ENCODE results near the gene SEPTIN12.

The SEPTIN12 gene

GRCh38 chr16:4787627-4788482 lies at the start of gene SEPTIN12:
SEPTIN12 (minus strand) TSS chr16:4788345; CDS start chr16:4787645, 700 bp downstream.
- H3F3A ChIP-seq (ENCODE audit: low read depth): no peaks in the 10 kb centered on the region
- H3K79me2 ChIP-seq (ENCODE audit: insufficient read depth, low read length): no peaks in the 10 kb centered on the region
- no peaks in the 10 kb centered on the region for H3K36me3 ChIP-seq (ENCODE audit: insufficient read depth, low read length)
- no peaks in the 10 kb centered on the region for H3K4me1 ChIP-seq (ENCODE audit: insufficient read depth, low read length, poor library complexity, severe bottlenecking)
- H3K9me3 ChIP-seq (ENCODE audit: insufficient read depth, low read depth, low read length): no peaks in the 10 kb centered on the region
- H2AFZ ChIP-seq (ENCODE audit: low read length): no peak within 1 kb of the TSS; the same call in 1 of the 2 replicates
- no peak for TF ChIP-seq EZH2phosphoT487 (IDR thresholded peaks at IDR 0.05; ENCODE audit: borderline replicate concordance)
- TF ChIP-seq CTCF (conservative IDR thresholded peaks at IDR 0.05; ENCODE audit: low read length): no peak
- H3K9me2 ChIP-seq (replicated peaks; ENCODE audit: low read depth, low read length): no peaks in the 10 kb centered on the region
- no peak within 1 kb of the TSS for H3K9ac ChIP-seq (ENCODE audit: low read depth, low read length, poor library complexity, severe bottlenecking)
- H3K4me2 ChIP-seq (ENCODE audit: low read depth, low read length, poor library complexity, severe bottlenecking): no peak within 1 kb of the TSS
- H4K20me1 ChIP-seq (ENCODE audit: insufficient read depth, low read length, poor library complexity, severe bottlenecking): no peaks in the 10 kb centered on the region
- H3K27me3 ChIP-seq (ENCODE audit: insufficient read depth, low read length, poor library complexity, severe bottlenecking): no peaks in the 10 kb centered on the region
- H3K4me3 ChIP-seq (ENCODE audit: low read length, poor library complexity, severe bottlenecking): no peak within 1 kb of the TSS

GRCh38 chr16:4836727-4837126 lies 48.6 kb upstream of the SEPTIN12 start:
- no peaks in the 10 kb centered on the region for H3K9me3 ChIP-seq (ENCODE audit: insufficient read depth, low read depth, low read length)
- no peaks in the 10 kb centered on the region for H4K20me1 ChIP-seq (ENCODE audit: insufficient read depth, low read length, poor library complexity, severe bottlenecking)
- no peaks in the 10 kb centered on the region for H3K27me3 ChIP-seq (ENCODE audit: insufficient read depth, low read length, poor library complexity, severe bottlenecking)
- no peak overlapping the region for H3K4me3 ChIP-seq (ENCODE audit: low read length, poor library complexity, severe bottlenecking)
- no peak overlapping the region for H3K4me2 ChIP-seq (ENCODE audit: low read depth, low read length, poor library complexity, severe bottlenecking)
- TF ChIP-seq CTCF (conservative IDR thresholded peaks at IDR 0.05; ENCODE audit: low read length): no peak
- H3K36me3 ChIP-seq (ENCODE audit: insufficient read depth, low read length): peaks cover 31% of the 10 kb centered on the region; the same call in 1 of the 2 replicates
- H3K9ac ChIP-seq (ENCODE audit: low read depth, low read length, poor library complexity, severe bottlenecking): no peak overlapping the region
- no peaks in the 10 kb centered on the region for H3K79me2 ChIP-seq (ENCODE audit: insufficient read depth, low read length)
- no peaks in the 10 kb centered on the region for H3K4me1 ChIP-seq (ENCODE audit: insufficient read depth, low read length, poor library complexity, severe bottlenecking)
- no peaks in the 10 kb centered on the region for H3K9me2 ChIP-seq (replicated peaks; ENCODE audit: low read depth, low read length)
- H2AFZ ChIP-seq (ENCODE audit: low read length): no peak overlapping the region
- no peaks in the 10 kb centered on the region for H3F3A ChIP-seq (ENCODE audit: low read depth)

- no peaks in the 10 kb centered on the region for H4K20me1 ChIP-seq (ENCODE audit: insufficient read depth, low read length, poor library complexity, severe bottlenecking)
- H2AFZ ChIP-seq (ENCODE audit: low read length): no peak overlapping the region
- no peaks in the 10 kb centered on the region for H3K4me1 ChIP-seq (ENCODE audit: insufficient read depth, low read length, poor library complexity, severe bottlenecking)
- no peak overlapping the region for H3K4me2 ChIP-seq (ENCODE audit: low read depth, low read length, poor library complexity, severe bottlenecking)
- H3K36me3 ChIP-seq (ENCODE audit: insufficient read depth, low read length): peaks cover 37% of the 10 kb centered on the region; the same call in 1 of the 2 replicates
- no peak overlapping the region for H3K4me3 ChIP-seq (ENCODE audit: low read length, poor library complexity, severe bottlenecking)
- no peaks in the 10 kb centered on the region for H3K9me3 ChIP-seq (ENCODE audit: insufficient read depth, low read depth, low read length)
- no peaks in the 10 kb centered on the region for H3F3A ChIP-seq (ENCODE audit: low read depth)
- no peak overlapping the region for H3K9ac ChIP-seq (ENCODE audit: low read depth, low read length, poor library complexity, severe bottlenecking)
- TF ChIP-seq EZH2phosphoT487 (IDR thresholded peaks at IDR 0.05; ENCODE audit: borderline replicate concordance) (no peak), CTCF (conservative IDR thresholded peaks at IDR 0.05; ENCODE audit: low read length) (no peak)
- no peaks in the 10 kb centered on the region for H3K27me3 ChIP-seq (ENCODE audit: insufficient read depth, low read length, poor library complexity, severe bottlenecking)
- H3K9me2 ChIP-seq (replicated peaks; ENCODE audit: low read depth, low read length): no peaks in the 10 kb centered on the region
- H3K79me2 ChIP-seq (ENCODE audit: insufficient read depth, low read length): no peaks in the 10 kb centered on the region
Measured at GRCh38 chr16:4833584-4833983, 45.4 kb upstream of the SEPTIN12 start.
